SW 1271 (cell line): ENCODE results near the gene SPTBN2.

Experiments
- DNase-seq, 2 experiments: peaks; one replicate each; lab custom pipeline; 2025; lab: John Stamatoyannopoulos, UW

Gene SPTBN2

GRCh38 chr11:66701432-66702240, 27.4 kb downstream of the SPTBN2 start:
- no peak for DNase-seq

- DNase-seq = no peak
These were observed 28.3 kb downstream of the SPTBN2 start for GRCh38 chr11:66700742-66701141.

- DNase-seq = no peak
These were observed 28.7 kb downstream of the SPTBN2 start for GRCh38 chr11:66700337-66700736.

- no peak for DNase-seq
These were observed 30.5 kb downstream of the SPTBN2 start for GRCh38 chr11:66698491-66698890.

- DNase-seq = no peak
These were observed 31.0 kb downstream of the SPTBN2 start for GRCh38 chr11:66697988-66698387.

- no peak for DNase-seq
These were observed 32.9 kb downstream of the SPTBN2 start for GRCh38 chr11:66696146-66696545.

GRCh38 chr11:66694732-66695207, 34.2 kb downstream of the SPTBN2 start:
- DNase-seq = peak; percentile 87 to 94

- DNase-seq = no peak
These were observed 35.0 kb downstream of the SPTBN2 start for GRCh38 chr11:66694056-66694410.

- DNase-seq = no peak
These were observed 35.5 kb downstream of the SPTBN2 start for GRCh38 chr11:66693356-66694055.

GRCh38 chr11:66692871-66693331, 36.1 kb downstream of the SPTBN2 start:
- no peak for DNase-seq

GRCh38 chr11:66692446-66692845, 36.6 kb downstream of the SPTBN2 start:
- DNase-seq = no peak

GRCh38 chr11:66691311-66691980, 37.6 kb downstream of the SPTBN2 start:
- no peak for DNase-seq

- DNase-seq = no peak
These were observed 39.1 kb downstream of the SPTBN2 start for GRCh38 chr11:66689661-66690590.

GRCh38 chr11:66688561-66689534, 40.2 kb downstream of the SPTBN2 start:
- no peak for DNase-seq

GRCh38 chr11:66687831-66688281, 41.2 kb downstream of the SPTBN2 start:
- no peak for DNase-seq

GRCh38 chr11:66686801-66687750, 41.9 kb downstream of the SPTBN2 start:
- DNase-seq = no peak

- DNase-seq = no peak
These were observed 42.8 kb downstream of the SPTBN2 start for GRCh38 chr11:66686100-66686785.

- no peak for DNase-seq
These were observed 43.5 kb downstream of the SPTBN2 start for GRCh38 chr11:66685276-66686099.
